GM12878 (cell line): ENCODE measurements around the gene NOTCH4. TPM values are rescaled to one million over a fixed set of nuclear protein-coding genes. Genes with fewer than 3 reads are reported as not detected.

ENCODE experiments used
- ATAC-seq: fragments of 200-7000 bp; cut with Tn5 transposase; 3 replicates; pipeline ENCODE4 v1.9.1; 2020; ENCODE audit warnings: mild to moderate bottlenecking, moderate library complexity
- BruUV-seq: library from RNA; stranded (reverse); fragments of 400-500 nt; replicated peaks from 2 replicates; lab custom pipeline; 2021; lab: Mats Ljungman, UMichigan
- CTCF ChIA-PET: fragments of 300-600 bp; sonication (Branson Sonifier 250); formaldehyde crosslinking; extraction: SDS; loops from one replicate; lab custom pipeline; 2021; ENCODE audit warnings: inconsistent platforms; lab: Yijun Ruan, JAX
- POLR2A ChIA-PET: fragments of 350-600 bp; formaldehyde crosslinking; extraction: SDS; loops from one replicate; lab custom pipeline; 2021; ENCODE audit warnings: inconsistent platforms; lab: Charles Lee
- RAD21 ChIA-PET: fragments of 300-600 bp; sonication (Branson Sonifier 250); formaldehyde crosslinking; loops from one replicate; lab custom pipeline; 2023; ENCODE audit warnings: antibody characterized with exemption; ENCODE audit not compliant: unreplicated experiment; lab: Charles Lee
- SMC1A ChIA-PET: fragments of 300-600 bp; sonication (Branson Sonifier 250); formaldehyde crosslinking; loops from one replicate; lab custom pipeline; 2023; ENCODE audit not compliant: unreplicated experiment, uncharacterized antibody; lab: Charles Lee
- DNase-seq: peaks from one replicate; pipeline ENCODE4 v3.0.0-alpha.2; 2011; ENCODE audit warnings: low read depth, low spot score
- FAIRE-seq: peaks from 3 replicates; lab custom pipeline; 2011; peaks lifted over from hg19 to GRCh38; lab: Jason Lieb, UNC
- H2AFZ ChIP-seq: 2 replicates; pipeline ENCODE4 v1.6.0; 2011; ENCODE audit warnings: low read depth, low read length, control low read depth; ENCODE audit not compliant: control insufficient read depth
- H3K27ac ChIP-seq: 2 replicates; pipeline ENCODE4 v1.5.1; 2011; ENCODE audit warnings: control low read depth; ENCODE audit not compliant: control insufficient read depth, insufficient read depth
- H3K27me3 ChIP-seq, 2 experiments: replicated peaks in 1 of 2; 2 replicates each; pipeline versions ENCODE4 v1.6.0 to v1.6.1; 2011; ENCODE audit warnings: low read length in 1 of 2; ENCODE audit not compliant: control insufficient read depth in 2 of 2, insufficient read depth in 2 of 2
- H3K36me3 ChIP-seq, 2 experiments: 2 replicates each; pipeline ENCODE4 v1.5.1; 2011; ENCODE audit warnings: low read length in 1 of 2; ENCODE audit not compliant: control insufficient read depth in 2 of 2, insufficient read depth in 2 of 2
- H3K4me1 ChIP-seq: 2 replicates; pipeline ENCODE4 v1.6.1; 2011; ENCODE audit warnings: mild to moderate bottlenecking, low read length, moderate library complexity, mixed read lengths; ENCODE audit not compliant: control insufficient read depth, insufficient read depth
- H3K4me2 ChIP-seq: 2 replicates; pipeline ENCODE4 v1.6.0; 2011; ENCODE audit warnings: control low read depth; ENCODE audit not compliant: control insufficient read depth, insufficient read depth
- H3K4me3 ChIP-seq: fragments of 200-600 bp; sonication (generic); 2 replicates; pipeline ENCODE4 v1.5.1; 2016
- H3K79me2 ChIP-seq: 2 replicates; pipeline ENCODE4 v1.6.0; 2011; ENCODE audit warnings: low read length; ENCODE audit not compliant: control insufficient read depth, insufficient read depth
- H3K9ac ChIP-seq: 2 replicates; pipeline ENCODE4 v1.8.0; 2011; ENCODE audit warnings: low read length, control low read depth, mixed read lengths; ENCODE audit not compliant: control insufficient read depth, insufficient read depth
- H3K9me3 ChIP-seq: replicated peaks from 3 replicates; pipeline ENCODE4 v1.5.1; 2011; ENCODE audit warnings: mild to moderate bottlenecking, low read length; ENCODE audit not compliant: control insufficient read depth, insufficient read depth
- H4K20me1 ChIP-seq: 2 replicates; pipeline ENCODE4 v1.6.0; 2011; ENCODE audit not compliant: control insufficient read depth, insufficient read depth
- RELA ChIP-seq: fragments of 450-650 bp; IDR thresholded peaks from 2 replicates; pipeline ENCODE4 v1.8.0; 2014; ENCODE audit warnings: borderline replicate concordance; ENCODE audit not compliant: partially characterized antibody
- RELB ChIP-seq: fragments of 450-650 bp; IDR thresholded peaks from 2 replicates; pipeline ENCODE4 v1.6.1; 2017; ENCODE audit warnings: low read depth, mild to moderate bottlenecking, moderate library complexity
- ZBTB4 ChIP-seq: fragments of 450-650 bp; formaldehyde crosslinking; IDR thresholded peaks from 2 replicates; pipeline ENCODE4 v1.4.0; 2022; ENCODE audit warnings: mild to moderate bottlenecking, moderate library complexity
- ZSCAN29 ChIP-seq: fragments of 450-650 bp; IDR thresholded peaks from 2 replicates; pipeline ENCODE4 v1.6.1; 2017; ENCODE audit warnings: mild to moderate bottlenecking, moderate library complexity
- WGBS: methylation state at CpG from one replicate; pipeline ENCODE4 v1.1.6; 2016; ENCODE audit warnings: low lambda C conversion rate; ENCODE audit not compliant: insufficient replicate concordance, insufficient coverage; ENCODE audit errors: missing lambda C conversion rate; 5-methylcytosine and 5-hydroxymethylcytosine counted together
- in situ Hi-C: fragments of 300-500 bp; cut with MboI; formaldehyde crosslinking; loops from 9 replicates; pipeline ENCODE4 v1.14.3; 2018; ENCODE audit warnings: mixed read lengths
- intact Hi-C: fragments of 100-400 bp; cut with micrococcal nuclease; formaldehyde crosslinking; loops from one replicate; pipeline ENCODE4 v1.14.2; 2022; ENCODE audit not compliant: unreplicated experiment
- polyA plus RNA-seq, 11 experiments: library from polyadenylated mRNA; depleted of rRNA in 4 of 11; unstranded in 6 of 11; stranded (reverse) in 5 of 11; fragments of >200 nt; fragmentation: Nextera tagmentation in 4 of 11; fragmentation: Illumina TruSeq in 1 of 11; extraction: Ambion mirVana in 4 of 11; extraction: Trizol in 1 of 11; gene quantifications; 1 replicate in 1 of 11; 2 replicates in 10 of 11; pipeline versions ENCODE4 v1.2.1 to v1.2.3, GENCODE V29; 2011 to 2016; ENCODE audit warnings: inconsistent platforms in 2 of 11, missing spikeins in 2 of 11, low read depth in 1 of 11
- total RNA-seq, 4 experiments: library from RNA; depleted of rRNA in 3 of 4; stranded (reverse); fragments of >200 nt in 3 of 4; fragmentation: Illumina TruSeq in 1 of 4; extraction: Trizol in 1 of 4; gene quantifications; 2 replicates each; pipeline versions ENCODE4 v1.2.1 to v1.2.3, GENCODE V29; 2013 to 2021

The NOTCH4 gene
- total and polyA plus RNA-seq, 10 of the 15 experiments (the other 5 are each of a cell fraction or from before 2014, with no cell fraction given) = 0.66 to 3.3 (median 1.4) TPM

- no peak for TF ChIP-seq ZBTB4 (CRISPR knock-in tag)
These were observed 76.3 kb downstream of the NOTCH4 start (continued) for GRCh38 chr6:32147401-32148132.

- FAIRE-seq (no peak), ATAC-seq (no peak), DNase-seq (no peak)
- intact Hi-C loops = no loop called here
- BruUV-seq = no TSS peak
- Histone ChIP-seq H3K4me1 (no peaks in the 10 kb centered on the region), H3K9me3 (no peaks in the 10 kb centered on the region; the same call in 2 of the 3 replicates), H3K4me2 (no peak overlapping the region), H3K79me2 (no peaks in the 10 kb centered on the region), H3K27ac (no peak overlapping the region), H3K4me3 (no peak overlapping the region), H3K36me3 (no peaks in the 10 kb centered on the region), H4K20me1 (no peaks in the 10 kb centered on the region), H2AFZ (no peak overlapping the region), H3K9ac (no peak overlapping the region), H3K27me3 (peaks cover 7 to 12% of the 10 kb centered on the region in 2 experiments)
- ChIA-PET RAD21 (no interaction called here), CTCF (no interaction called here), SMC1A (no interaction called here), POLR2A (interaction anchor here (0.6 kb wide), 1 partner anchor 10 kb away, joined by 4 read pairs; no protein-coding TSS in a partner anchor)
- TF ChIP-seq RELB = no peak
- no peak for TF ChIP-seq RELA
- TF ChIP-seq ZSCAN29 = no peak
- WGBS = 49% methylated on average over 4 of the region's 4 CpGs
- in situ Hi-C loops = no loop called here
These were observed 77.2 kb downstream of the NOTCH4 start for GRCh38 chr6:32146687-32147086.
